Thyroid gland (tissue), 4 donors: ENCODE data around the gene GSTA4. TPM values are rescaled to one million over a fixed set of nuclear protein-coding genes. Genes with fewer than 3 reads are reported as not detected.

ENCODE experiments used
- DNase-seq, 2 donors: peaks; one replicate each; pipeline ENCODE4 v3.0.0-alpha.2; 2019
- H3K27ac ChIP-seq, 3 donors: fragments of 200-600 bp; sonication (generic); 1 replicate in 2 of 3; 2 replicates in 1 of 3; pipeline ENCODE4 v1.5.1; 2016 to 2019; ENCODE audit warnings: mild to moderate bottlenecking in 1 of 3, moderate library complexity in 1 of 3
- H3K27me3 ChIP-seq: fragments of 200-600 bp; sonication (generic); one replicate; pipeline ENCODE4 v1.5.1; 2019
- H3K36me3 ChIP-seq, 2 donors: fragments of 200-600 bp; sonication (generic); one replicate each; pipeline ENCODE4 v1.5.1; 2016 to 2019
- H3K4me1 ChIP-seq, 2 donors: fragments of 200-600 bp; sonication (generic); one replicate each; pipeline ENCODE4 v1.5.1; 2017 to 2019
- H3K4me3 ChIP-seq, 3 donors: fragments of 200-600 bp; sonication (generic); replicated peaks in 1 of 3; 1 replicate in 2 of 3; 2 replicates in 1 of 3; pipeline ENCODE4 v1.5.1; 2016; ENCODE audit warnings: mild to moderate bottlenecking in 1 of 3
- H3K9me3 ChIP-seq: fragments of 200-600 bp; sonication (generic); one replicate; pipeline ENCODE4 v1.5.1; 2017
- CTCF ChIP-seq, 6 experiments: fragments of 200-600 bp in 3 of 6; fragments of 450-650 bp in 3 of 6; sonication (generic) in 3 of 6; IDR thresholded peaks; one replicate each; pipeline ENCODE4 v1.5.1; 2016 to 2019; ENCODE audit warnings: antibody characterized with exemption in 6 of 6, mild to moderate bottlenecking in 2 of 6, inconsistent platforms in 1 of 6, moderate library complexity in 1 of 6
- POLR2A ChIP-seq, 2 donors: fragments of 450-650 bp; IDR thresholded peaks; one replicate each; pipeline ENCODE4 v1.6.1; 2017; ENCODE audit warnings: antibody characterized with exemption in 2 of 2, mild to moderate bottlenecking in 2 of 2, moderate library complexity in 1 of 2
- WGBS, 2 donors: methylation state at CpG; one replicate each; pipeline ENCODE4 v1.1.5; 2017; 5-methylcytosine and 5-hydroxymethylcytosine counted together
- intact Hi-C: fragments of 100-400 bp; cut with DNase I; formaldehyde crosslinking; loops from one replicate; pipeline ENCODE4 v1.15.1; 2023
- total RNA-seq, 4 donors: library from RNA; depleted of rRNA; stranded (reverse); fragments of >200 nt; gene quantifications; one replicate each; pipeline ENCODE4 v1.2.3, GENCODE V29; 2016

The GSTA4 gene
- total RNA-seq, 4 donors from 2014 or later: 20.9 to 24.7 (median 24.6) TPM

- Histone ChIP-seq H3K27me3 (no peaks in the 10 kb centered on the region), H3K9me3 (no peaks in the 10 kb centered on the region), H3K27ac (no peak overlapping the region), H3K4me1 (no peaks in the 10 kb centered on the region), H3K4me3 (no peak overlapping the region), H3K36me3 (no peaks in the 10 kb centered on the region)
- 60 to 64% methylated on average over 2 of the region's 2 CpGs for WGBS, 2 donors
- TF ChIP-seq CTCF (IDR thresholded peaks at IDR 0.05) (peak in 1 of 6 experiments; percentile 12), POLR2A (IDR thresholded peaks at IDR 0.05) (no peak)
- DNase-seq: no peak
- intact Hi-C loops: no loop called here
Measured at GRCh38 chr6:52975580-52975979, 19.5 kb downstream of the GSTA4 start.

- H3K27me3 ChIP-seq: no peaks in the 10 kb centered on the region
- intact Hi-C loops: no loop called here
- TF ChIP-seq POLR2A (IDR thresholded peaks at IDR 0.05) (no peak), CTCF (IDR thresholded peaks at IDR 0.05) (no peak)
- H3K4me3 ChIP-seq: no peak overlapping the region
- no peaks in the 10 kb centered on the region for H3K4me1 ChIP-seq
- no peak overlapping the region for H3K27ac ChIP-seq
- no peak for DNase-seq
- H3K9me3 ChIP-seq: no peaks in the 10 kb centered on the region
- no peaks in the 10 kb centered on the region for H3K36me3 ChIP-seq
Measured at GRCh38 chr6:52972989-52973388, 22.1 kb downstream of the GSTA4 start.

GRCh38 chr6:52969359-52969758 is 25.7 kb downstream of the GSTA4 start:
- no peaks in the 10 kb centered on the region for H3K9me3 ChIP-seq
- no peaks in the 10 kb centered on the region for H3K27me3 ChIP-seq
- intact Hi-C loops: no loop called here
- no peaks in the 10 kb centered on the region for H3K36me3 ChIP-seq
- H3K27ac ChIP-seq: no peak overlapping the region
- TF ChIP-seq CTCF (IDR thresholded peaks at IDR 0.05) (no peak), POLR2A (IDR thresholded peaks at IDR 0.05) (no peak)
- WGBS, 2 donors: 95 to 100% methylated on average over 2 of the region's 2 CpGs
- no peak for DNase-seq
- H3K4me3 ChIP-seq: no peak overlapping the region
- H3K4me1 ChIP-seq: no peaks in the 10 kb centered on the region

GRCh38 chr6:52966101-52966500 is 29.0 kb downstream of the GSTA4 start:
- no peak for DNase-seq
- Histone ChIP-seq H3K27ac (no peak overlapping the region), H3K36me3 (no peaks in the 10 kb centered on the region), H3K27me3 (no peaks in the 10 kb centered on the region), H3K4me1 (no peaks in the 10 kb centered on the region), H3K9me3 (no peaks in the 10 kb centered on the region), H3K4me3 (no peak overlapping the region)
- no peak for TF ChIP-seq CTCF (IDR thresholded peaks at IDR 0.05)
- intact Hi-C loops: no loop called here
- WGBS, 2 donors: 93 to 94% methylated on average over 3 of the region's 3 CpGs

GRCh38 chr6:52965380-52965779 is 29.7 kb downstream of the GSTA4 start:
- 81 to 90% methylated on average over 4 of the region's 4 CpGs for WGBS, 2 donors
- Histone ChIP-seq H3K36me3 (no peaks in the 10 kb centered on the region), H3K27me3 (no peaks in the 10 kb centered on the region), H3K4me3 (no peak overlapping the region), H3K9me3 (no peaks in the 10 kb centered on the region), H3K27ac (no peak overlapping the region), H3K4me1 (peaks cover 0 to under 1% of the 10 kb centered on the region in 2 donors)
- TF ChIP-seq CTCF (IDR thresholded peaks at IDR 0.05) (no peak), POLR2A (IDR thresholded peaks at IDR 0.05) (no peak)
- no peak for DNase-seq
- intact Hi-C loops: no loop called here
